ENCODE data around the gene PLEKHA1.
A peak's percentile ranks its signal among the peaks of the same experiment; 100 is the strongest.

PLEKHA1 gene

GRCh38 chr10:122426829-122427228 is 52.3 kb downstream of the PLEKHA1 start:
- DNase-seq = no peak

GRCh38 chr10:122427280-122427679 is 52.8 kb downstream of the PLEKHA1 start:
- no peak for DNase-seq

GRCh38 chr10:122435212-122435827 is 60.8 kb downstream of the PLEKHA1 start:
- peak; percentile 73 for DNase-seq

GRCh38 chr10:122441961-122442360 is 67.5 kb downstream of the PLEKHA1 start:
- DNase-seq = no peak

GRCh38 chr10:122445469-122445868 is 71.0 kb downstream of the PLEKHA1 start:
- no peak for DNase-seq

GRCh38 chr10:122445904-122446303 is 71.4 kb downstream of the PLEKHA1 start:
- DNase-seq = no peak

- DNase-seq = no peak
These were observed 72.3 kb downstream of the PLEKHA1 start for GRCh38 chr10:122446668-122447423.

GRCh38 chr10:122448600-122448999 is 74.1 kb downstream of the PLEKHA1 start:
- no peak for DNase-seq

GRCh38 chr10:122449153-122449552 is 74.6 kb downstream of the PLEKHA1 start:
- no peak for DNase-seq

GRCh38 chr10:122450353-122450990 is 76.0 kb downstream of the PLEKHA1 start:
- DNase-seq = no peak

GRCh38 chr10:122454071-122454470 is 79.6 kb downstream of the PLEKHA1 start:
- no peak for DNase-seq

GRCh38 chr10:122454603-122455080 is 80.1 kb downstream of the PLEKHA1 start, which contains the start of gene ARMS2:
Gene ARMS2, plus strand, starts transcription at chr10:122454653. Its CDS starts 75 bp downstream, at chr10:122454728.
- no peak for DNase-seq

- no peak for DNase-seq
These were observed 81.0 kb downstream of the PLEKHA1 start for GRCh38 chr10:122455376-122456079.

- DNase-seq = no peak
These were observed 83.4 kb downstream of the PLEKHA1 start for GRCh38 chr10:122457934-122458333.

- DNase-seq = no peak
These were observed 84.2 kb downstream of the PLEKHA1 start for GRCh38 chr10:122458693-122459092.

GRCh38 chr10:122459561-122460273 is 85.2 kb downstream of the PLEKHA1 start:
- DNase-seq = no peak

GRCh38 chr10:122460891-122461293 is 86.4 kb downstream of the PLEKHA1 start:
- no peak for DNase-seq

GRCh38 chr10:122461367-122461728 is 86.8 kb downstream of the PLEKHA1 start, which contains the start of gene HTRA1:
Gene HTRA1, plus strand, starts transcription at chr10:122461553. Its CDS starts 100 bp downstream, at chr10:122461653.
- peak; percentile 28 for DNase-seq

GRCh38 chr10:122461729-122462532 is 87.4 kb downstream of the PLEKHA1 start:
- peak; percentile 28 for DNase-seq

- DNase-seq = peak; percentile 25
These were observed 88.3 kb downstream of the PLEKHA1 start for GRCh38 chr10:122462533-122463465.
